Measurements from ENCODE around the gene DOK4. TPM values are rescaled to one million over a fixed set of nuclear protein-coding genes. Genes with fewer than 3 reads are reported as not detected.

DOK4 gene
- total RNA-seq, 1 donor from 2014 or later, result 23.4 TPM

DNA sequence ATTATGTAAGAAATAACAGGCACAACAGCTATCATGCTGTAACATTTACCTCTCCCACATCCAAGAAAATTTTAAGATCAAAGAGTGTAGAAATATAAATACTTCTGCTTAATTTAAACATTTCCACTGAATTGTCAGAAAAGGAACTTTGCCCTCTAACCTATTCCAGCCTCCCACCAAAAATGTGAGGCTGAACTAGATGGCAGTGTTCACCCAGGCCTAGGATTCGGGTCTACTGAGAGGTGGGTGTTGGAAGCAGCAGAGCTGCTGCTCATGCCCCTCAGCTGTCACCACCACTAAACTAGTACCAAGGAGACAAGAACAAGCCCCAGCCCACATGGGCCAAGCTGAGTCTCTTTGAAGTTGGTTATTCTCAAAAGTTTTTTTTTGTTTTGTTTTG, 50.5 kb downstream of the DOK4 start:
- H3K9me3 Mint-ChIP-seq (ENCODE audit: unreplicated experiment), result no peaks in the 10 kb centered on the region
- no peaks in the 10 kb centered on the region for H3K27me3 Mint-ChIP-seq (ENCODE audit: unreplicated experiment)
- DNase-seq, result no peak
- TF ChIP-seq, protein P1, sequence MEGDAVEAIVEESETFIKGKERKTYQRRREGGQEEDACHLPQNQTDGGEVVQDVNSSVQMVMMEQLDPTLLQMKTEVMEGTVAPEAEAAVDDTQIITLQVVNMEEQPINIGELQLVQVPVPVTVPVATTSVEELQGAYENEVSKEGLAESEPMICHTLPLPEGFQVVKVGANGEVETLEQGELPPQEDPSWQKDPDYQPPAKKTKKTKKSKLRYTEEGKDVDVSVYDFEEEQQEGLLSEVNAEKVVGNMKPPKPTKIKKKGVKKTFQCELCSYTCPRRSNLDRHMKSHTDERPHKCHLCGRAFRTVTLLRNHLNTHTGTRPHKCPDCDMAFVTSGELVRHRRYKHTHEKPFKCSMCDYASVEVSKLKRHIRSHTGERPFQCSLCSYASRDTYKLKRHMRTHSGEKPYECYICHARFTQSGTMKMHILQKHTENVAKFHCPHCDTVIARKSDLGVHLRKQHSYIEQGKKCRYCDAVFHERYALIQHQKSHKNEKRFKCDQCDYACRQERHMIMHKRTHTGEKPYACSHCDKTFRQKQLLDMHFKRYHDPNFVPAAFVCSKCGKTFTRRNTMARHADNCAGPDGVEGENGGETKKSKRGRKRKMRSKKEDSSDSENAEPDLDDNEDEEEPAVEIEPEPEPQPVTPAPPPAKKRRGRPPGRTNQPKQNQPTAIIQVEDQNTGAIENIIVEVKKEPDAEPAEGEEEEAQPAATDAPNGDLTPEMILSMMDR (IDR thresholded peaks at IDR 0.05; ENCODE audit: partially characterized antibody, unreplicated experiment), result no peak
- peaks cover 11% of the 10 kb centered on the region for H3K36me3 Mint-ChIP-seq (ENCODE audit: unreplicated experiment)
- H3K27ac Mint-ChIP-seq (ENCODE audit: unreplicated experiment), result no peak overlapping the region
- no peaks in the 10 kb centered on the region for H3K4me1 Mint-ChIP-seq (ENCODE audit: low read depth, unreplicated experiment)
- H3K4me3 Mint-ChIP-seq (ENCODE audit: unreplicated experiment), result no peak overlapping the region

DNA sequence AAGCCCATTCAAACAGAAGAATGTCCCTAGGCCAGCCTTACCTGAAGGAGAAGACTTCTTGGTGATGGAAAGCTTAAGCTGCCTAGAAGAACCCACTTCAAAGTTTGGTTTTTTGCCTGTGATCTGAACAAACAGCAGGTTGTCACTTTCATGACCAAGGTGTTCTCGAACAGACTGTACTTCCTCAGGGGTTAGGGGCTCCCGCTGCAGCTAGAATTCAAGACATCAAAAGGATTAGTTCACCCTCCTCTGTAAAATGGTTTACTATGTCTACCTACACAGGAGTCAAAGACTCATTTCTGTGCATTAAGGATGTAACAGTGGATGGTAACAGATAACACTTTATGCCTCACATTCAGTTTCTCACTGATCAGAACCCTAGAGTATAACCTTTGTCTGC, 52.3 kb downstream of the DOK4 start:
- no peaks in the 10 kb centered on the region for H3K4me1 Mint-ChIP-seq (ENCODE audit: low read depth, unreplicated experiment)
- TF ChIP-seq, protein P1 (IDR thresholded peaks at IDR 0.05; ENCODE audit: partially characterized antibody, unreplicated experiment), result no peak
- no peak for DNase-seq
- H3K27ac Mint-ChIP-seq (ENCODE audit: unreplicated experiment), result no peak overlapping the region
- H3K9me3 Mint-ChIP-seq (ENCODE audit: unreplicated experiment), result peaks cover 2% of the 10 kb centered on the region
- H3K27me3 Mint-ChIP-seq (ENCODE audit: unreplicated experiment), result no peaks in the 10 kb centered on the region
- no peak overlapping the region for H3K4me3 Mint-ChIP-seq (ENCODE audit: unreplicated experiment)
- no peaks in the 10 kb centered on the region for H3K36me3 Mint-ChIP-seq (ENCODE audit: unreplicated experiment)

DNA sequence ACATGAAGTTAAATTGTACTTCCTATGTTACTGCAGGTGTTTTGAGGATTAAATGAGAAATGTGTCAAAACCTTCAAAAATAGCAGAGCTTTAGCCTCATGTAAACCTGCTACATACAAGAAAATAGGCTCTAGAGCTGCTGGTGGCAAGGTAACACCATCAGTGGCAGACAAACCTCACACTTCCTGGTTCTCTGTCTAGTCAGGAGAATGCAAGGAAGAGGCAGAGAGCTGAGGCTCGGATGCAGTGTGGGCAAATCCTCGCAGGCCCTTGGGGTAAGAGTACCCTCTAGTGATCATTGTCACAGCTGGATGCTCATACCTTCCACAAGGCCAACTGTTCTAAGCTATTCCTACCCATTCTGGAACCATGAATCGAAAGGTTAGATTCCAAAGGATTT, 53.3 kb downstream of the DOK4 start:
- no peak for DNase-seq
- TF ChIP-seq, protein P1 (IDR thresholded peaks at IDR 0.05; ENCODE audit: partially characterized antibody, unreplicated experiment), result no peak
- H3K4me3 Mint-ChIP-seq (ENCODE audit: unreplicated experiment), result no peak overlapping the region
- H3K9me3 Mint-ChIP-seq (ENCODE audit: unreplicated experiment), result peaks cover 2% of the 10 kb centered on the region
- H3K27ac Mint-ChIP-seq (ENCODE audit: unreplicated experiment), result no peak overlapping the region
- H3K4me1 Mint-ChIP-seq (ENCODE audit: low read depth, unreplicated experiment), result no peaks in the 10 kb centered on the region
- H3K36me3 Mint-ChIP-seq (ENCODE audit: unreplicated experiment), result no peaks in the 10 kb centered on the region
- no peaks in the 10 kb centered on the region for H3K27me3 Mint-ChIP-seq (ENCODE audit: unreplicated experiment)

DNA sequence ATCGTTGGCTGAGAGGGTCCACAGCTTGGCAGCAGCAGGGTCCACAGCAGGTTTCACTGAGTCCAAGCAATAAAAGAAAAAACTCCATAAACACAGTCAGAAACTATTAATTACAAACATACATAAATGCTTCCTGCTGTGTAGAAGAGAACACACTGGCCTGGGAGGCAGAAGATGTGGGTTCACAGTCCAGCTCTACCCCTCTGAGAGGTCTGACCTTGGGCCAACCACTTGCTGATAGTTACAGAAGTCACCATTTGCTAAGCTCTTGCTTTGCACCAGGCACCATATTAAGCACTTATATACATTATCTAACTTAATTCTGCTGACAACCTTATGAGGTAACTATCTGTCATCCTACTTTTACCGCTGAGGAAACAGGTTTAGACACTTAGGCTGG, 53.8 kb downstream of the DOK4 start:
- Mint-ChIP-seq H3K36me3 (ENCODE audit: unreplicated experiment) (peaks cover 2% of the 10 kb centered on the region), H3K4me1 (ENCODE audit: low read depth, unreplicated experiment) (no peaks in the 10 kb centered on the region), H3K27ac (ENCODE audit: unreplicated experiment) (no peak overlapping the region), H3K27me3 (ENCODE audit: unreplicated experiment) (no peaks in the 10 kb centered on the region), H3K4me3 (ENCODE audit: unreplicated experiment) (no peak overlapping the region), H3K9me3 (ENCODE audit: unreplicated experiment) (peaks cover 2% of the 10 kb centered on the region)
- TF ChIP-seq, protein P1 (IDR thresholded peaks at IDR 0.05; ENCODE audit: partially characterized antibody, unreplicated experiment), result no peak
- DNase-seq, result no peak

DNA sequence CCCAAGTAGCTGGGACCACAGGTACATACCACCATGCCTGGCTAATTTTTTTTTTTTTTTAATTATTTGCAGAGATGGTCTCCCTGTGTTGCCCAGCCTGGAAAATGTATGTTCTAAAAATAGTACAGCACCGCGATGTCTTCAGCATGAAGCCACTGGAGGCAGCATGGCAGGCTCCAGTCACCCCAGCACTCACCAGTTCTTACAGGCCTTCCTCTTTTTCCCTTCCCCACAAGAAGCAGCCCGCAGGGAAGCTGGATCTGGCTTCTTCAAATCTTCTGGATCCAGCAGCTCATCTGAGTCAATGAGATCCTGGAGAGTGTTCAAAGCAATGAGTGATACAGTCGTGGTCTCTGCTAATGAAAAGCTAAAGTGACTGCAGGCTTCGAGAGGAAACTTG, 55.3 kb downstream of the DOK4 start:
- Mint-ChIP-seq H3K27me3 (ENCODE audit: unreplicated experiment) (no peaks in the 10 kb centered on the region), H3K27ac (ENCODE audit: unreplicated experiment) (no peak overlapping the region), H3K9me3 (ENCODE audit: unreplicated experiment) (peaks cover 3% of the 10 kb centered on the region), H3K4me3 (ENCODE audit: unreplicated experiment) (no peak overlapping the region), H3K4me1 (ENCODE audit: low read depth, unreplicated experiment) (no peaks in the 10 kb centered on the region), H3K36me3 (ENCODE audit: unreplicated experiment) (peaks cover 4% of the 10 kb centered on the region)
- DNase-seq, result no peak
- TF ChIP-seq, protein P1 (IDR thresholded peaks at IDR 0.05; ENCODE audit: partially characterized antibody, unreplicated experiment), result no peak

Measured in glutamatergic neuron (in vitro differentiated cells).